ENCODE results near the gene CYP2F1. TPM values are rescaled to one million over a fixed set of nuclear protein-coding genes. Genes with fewer than 3 reads are reported as not detected.

Gene CYP2F1
- total and polyA plus RNA-seq, 10 of the 15 experiments (the other 5 are each of a cell fraction or from before 2014, with no cell fraction given) = not detected

GRCh38 chr19:41144403-41144802 is 30.2 kb downstream of the CYP2F1 start (continued):
- no peak for TF ChIP-seq E4F1 (IDR thresholded peaks at IDR 0.05; ENCODE audit: borderline replicate concordance, partially characterized antibody)
- peak; percentile 94 for TF ChIP-seq SMARCA5 (IDR thresholded peaks at IDR 0.05)
- peak; percentile 75 to 86 (median 78) for TF ChIP-seq CTCF (IDR thresholded peaks at IDR 0.05 in 2 of 3, conservative IDR thresholded peaks at IDR 0.05 in 1 of 3; ENCODE audit: control insufficient read depth in 2 of 3, extremely low read depth in 1 of 3, insufficient read depth in 1 of 3, low read depth in 3 of 3, low read length in 3 of 3)
- TF ChIP-seq IKZF1 (conservative IDR thresholded peaks at IDR 0.05) = no peak
- TF ChIP-seq PAX5 (IDR thresholded peaks at IDR 0.05; ENCODE audit: borderline replicate concordance, low read depth, low read length) = no peak
- no peak for TF ChIP-seq POLR2AphosphoS5 (IDR thresholded peaks at IDR 0.05; ENCODE audit: low read length)
- no peak for TF ChIP-seq SUZ12 (IDR thresholded peaks at IDR 0.05; ENCODE audit: unreplicated experiment)
- TF ChIP-seq FOXK2 (IDR thresholded peaks at IDR 0.05) = no peak
- TF ChIP-seq NR2C1 (IDR thresholded peaks at IDR 0.05) = no peak
- TF ChIP-seq CHD2 (IDR thresholded peaks at IDR 0.05; ENCODE audit: borderline replicate concordance, low read depth, low read length) = no peak
- TF ChIP-seq NFIC (IDR thresholded peaks at IDR 0.05; ENCODE audit: low read depth, low read length) = no peak
- no peak for TF ChIP-seq CREB1 (IDR thresholded peaks at IDR 0.05; ENCODE audit: low read depth)
- TF ChIP-seq SMC3 (IDR thresholded peaks at IDR 0.05; ENCODE audit: borderline replicate concordance, low read length) = peak; percentile 71
- no peak for TF ChIP-seq ATF3 (IDR thresholded peaks at IDR 0.05; ENCODE audit: borderline replicate concordance, extremely low read depth, low read depth, low read length)
- no peak for TF ChIP-seq HCFC1 (IDR thresholded peaks at IDR 0.05; ENCODE audit: low read length)
- no peak for TF ChIP-seq JUNB (IDR thresholded peaks at IDR 0.05)
